HEK293T (cell line): Measurements from ENCODE around the gene STX18.

Source experiments
- CTCF ChIA-PET: fragments of 350-600 bp; formaldehyde crosslinking; extraction: SDS; loops from one replicate; lab custom pipeline; 2021; ENCODE audit warnings: antibody characterized with exemption, inconsistent platforms; lab: Yijun Ruan, JAX
- POLR2A ChIA-PET: fragments of 350-600 bp; formaldehyde crosslinking; extraction: SDS; loops from one replicate; lab custom pipeline; 2020; ENCODE audit warnings: antibody characterized with exemption, inconsistent platforms; lab: Yijun Ruan, JAX
- DNase-seq: peaks from one replicate; pipeline ENCODE4 v3.0.0; 2012; ENCODE audit warnings: mixed read lengths; ENCODE audit errors: extremely low spot score
- ARNT ChIP-seq: fragments of 450-650 bp; IDR thresholded peaks from 2 replicates; pipeline ENCODE4 v1.6.1; 2017; ENCODE audit warnings: mild to moderate bottlenecking
- BHLHE40 ChIP-seq: fragments of 450-650 bp; IDR thresholded peaks from 2 replicates; pipeline ENCODE4 v1.6.1; 2016; ENCODE audit warnings: mild to moderate bottlenecking, moderate library complexity, borderline replicate concordance
- CTBP1 ChIP-seq: fragments of 450-650 bp; IDR thresholded peaks from 2 replicates; pipeline ENCODE4 v1.6.1; 2016; ENCODE audit warnings: borderline replicate concordance
- ELF4 ChIP-seq: fragments of 450-650 bp; IDR thresholded peaks from 2 replicates; pipeline ENCODE4 v1.6.1; 2017; ENCODE audit warnings: antibody characterized with exemption
- FOXA1 ChIP-seq: fragments of 450-650 bp; IDR thresholded peaks from 2 replicates; pipeline ENCODE4 v1.6.1; 2016; ENCODE audit warnings: mild to moderate bottlenecking
- FOXK2 ChIP-seq: fragments of 450-650 bp; IDR thresholded peaks from 2 replicates; pipeline ENCODE4 v1.6.1; 2016; ENCODE audit warnings: mild to moderate bottlenecking
- FOXM1 ChIP-seq: fragments of 450-650 bp; IDR thresholded peaks from 2 replicates; pipeline ENCODE4 v1.6.1; 2017; ENCODE audit warnings: mild to moderate bottlenecking, borderline replicate concordance
- HDGF ChIP-seq: fragments of 450-650 bp; IDR thresholded peaks from 2 replicates; pipeline ENCODE4 v1.6.1; 2017; ENCODE audit warnings: antibody characterized with exemption, borderline replicate concordance
- L3MBTL2 ChIP-seq: fragments of 450-650 bp; conservative IDR thresholded peaks from 2 replicates; pipeline ENCODE4 v1.6.1; 2016; ENCODE audit warnings: mild to moderate bottlenecking
- LEF1 ChIP-seq: fragments of 450-650 bp; IDR thresholded peaks from 2 replicates; pipeline ENCODE4 v1.6.1; 2017; ENCODE audit warnings: mild to moderate bottlenecking, borderline replicate concordance
- NFRKB ChIP-seq: fragments of 450-650 bp; IDR thresholded peaks from 2 replicates; pipeline ENCODE4 v1.6.1; 2016; ENCODE audit warnings: mild to moderate bottlenecking, moderate library complexity
- SP1 ChIP-seq: fragments of 450-650 bp; IDR thresholded peaks from 2 replicates; pipeline ENCODE4 v1.6.1; 2017
- SUZ12 ChIP-seq: fragments of 450-650 bp; IDR thresholded peaks from 2 replicates; pipeline ENCODE4 v1.6.1; 2016; ENCODE audit warnings: mild to moderate bottlenecking
- TARDBP ChIP-seq: fragments of 450-650 bp; IDR thresholded peaks from 2 replicates; pipeline ENCODE4 v1.6.1; 2016
- ZNF384 ChIP-seq: fragments of 450-650 bp; IDR thresholded peaks from 2 replicates; pipeline ENCODE4 v1.6.1; 2016
- TF ChIP-seq, protein P1 (sequence below): fragments of 450-650 bp; IDR thresholded peaks from 2 replicates; pipeline ENCODE4 v1.6.1; 2016

STX18 gene

DNA sequence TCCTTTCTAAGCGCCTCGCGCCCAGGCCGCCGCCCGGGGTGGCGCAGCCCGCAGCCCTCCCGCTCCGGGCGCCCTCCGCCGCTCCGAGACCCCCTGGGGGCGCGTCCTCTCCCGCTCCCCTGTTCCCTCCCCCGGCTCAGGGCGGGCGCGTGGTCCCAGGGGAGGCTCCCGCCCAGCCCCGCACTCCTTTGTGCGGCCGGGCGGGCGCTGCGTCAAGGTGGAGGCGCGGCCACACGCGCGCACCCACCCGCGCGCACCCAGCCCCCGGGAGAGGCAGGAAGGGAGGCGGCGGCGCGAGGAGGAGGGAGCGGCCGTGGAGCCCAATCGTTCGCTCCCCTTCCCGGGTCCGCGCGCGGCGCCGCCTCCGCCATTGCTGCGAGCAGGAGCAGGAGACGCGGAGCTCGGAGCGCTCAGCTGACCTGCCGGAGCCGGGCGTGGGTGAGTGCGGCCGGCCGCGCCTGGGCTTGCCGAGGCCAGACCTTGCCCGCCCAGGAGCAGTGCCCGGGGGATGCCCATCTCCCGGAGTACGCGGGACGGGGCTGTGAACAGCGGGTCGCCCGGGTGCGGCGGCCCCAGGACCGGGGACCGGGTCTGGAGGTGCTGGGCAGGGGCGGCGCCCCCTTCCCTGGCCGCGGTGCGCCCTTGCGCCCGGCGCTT, 155.0 kb downstream of the STX18 start, which contains the start of gene NSG1:
NSG1 (plus strand) TSS at position 367 of the 657 bp plus-strand sequence. CDS start 528 bp downstream, outside the sequence.
- POLR2A ChIA-PET = interaction anchor here (0.6 kb wide), 1 partner anchor 9 kb away, joined by 3 read pairs; no protein-coding TSS in a partner anchor
- DNase-seq = peak; percentile 69
- TF ChIP-seq CTBP1 = no peak
- TF ChIP-seq, protein P1, sequence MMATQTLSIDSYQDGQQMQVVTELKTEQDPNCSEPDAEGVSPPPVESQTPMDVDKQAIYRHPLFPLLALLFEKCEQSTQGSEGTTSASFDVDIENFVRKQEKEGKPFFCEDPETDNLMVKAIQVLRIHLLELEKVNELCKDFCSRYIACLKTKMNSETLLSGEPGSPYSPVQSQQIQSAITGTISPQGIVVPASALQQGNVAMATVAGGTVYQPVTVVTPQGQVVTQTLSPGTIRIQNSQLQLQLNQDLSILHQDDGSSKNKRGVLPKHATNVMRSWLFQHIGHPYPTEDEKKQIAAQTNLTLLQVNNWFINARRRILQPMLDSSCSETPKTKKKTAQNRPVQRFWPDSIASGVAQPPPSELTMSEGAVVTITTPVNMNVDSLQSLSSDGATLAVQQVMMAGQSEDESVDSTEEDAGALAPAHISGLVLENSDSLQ = no peak
- TF ChIP-seq SUZ12 = no peak
- TF ChIP-seq LEF1 = no peak
- TF ChIP-seq BHLHE40 = no peak
- CTCF ChIA-PET = interaction anchor here (0.7 kb wide), 1 partner anchor 11 kb away, joined by 3 read pairs; no protein-coding TSS in a partner anchor

DNA sequence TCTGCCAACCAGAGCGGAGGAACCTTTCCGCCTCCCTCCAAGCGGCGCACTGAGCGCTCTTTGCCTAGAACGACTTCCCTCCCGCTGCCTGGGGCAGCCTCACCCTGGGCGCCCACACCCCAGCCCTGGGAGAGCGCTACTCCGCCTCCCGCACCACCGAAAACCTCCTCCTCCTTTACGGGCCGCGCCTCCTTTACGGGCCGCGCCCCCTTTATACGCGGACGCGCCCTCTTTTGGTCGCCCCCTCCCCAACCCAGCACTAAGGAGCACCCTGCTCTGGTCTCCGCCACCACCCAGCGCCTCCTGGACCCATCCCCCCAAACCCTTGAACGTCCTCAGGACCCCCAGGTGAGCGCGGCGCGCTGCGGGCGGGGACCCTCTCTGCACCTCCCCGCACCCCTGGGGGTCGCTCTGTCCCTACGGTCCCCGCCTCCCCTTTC, 155.5 kb downstream of the STX18 start:
- peak; percentile 46 for DNase-seq
- POLR2A ChIA-PET = no interaction called here
- no peak for TF ChIP-seq TARDBP
- no peak for TF ChIP-seq SUZ12
- TF ChIP-seq ARNT = no peak
- no peak for TF ChIP-seq LEF1
- TF ChIP-seq NFRKB = no peak
- no peak for TF ChIP-seq CTBP1
- CTCF ChIA-PET = no interaction called here

DNA sequence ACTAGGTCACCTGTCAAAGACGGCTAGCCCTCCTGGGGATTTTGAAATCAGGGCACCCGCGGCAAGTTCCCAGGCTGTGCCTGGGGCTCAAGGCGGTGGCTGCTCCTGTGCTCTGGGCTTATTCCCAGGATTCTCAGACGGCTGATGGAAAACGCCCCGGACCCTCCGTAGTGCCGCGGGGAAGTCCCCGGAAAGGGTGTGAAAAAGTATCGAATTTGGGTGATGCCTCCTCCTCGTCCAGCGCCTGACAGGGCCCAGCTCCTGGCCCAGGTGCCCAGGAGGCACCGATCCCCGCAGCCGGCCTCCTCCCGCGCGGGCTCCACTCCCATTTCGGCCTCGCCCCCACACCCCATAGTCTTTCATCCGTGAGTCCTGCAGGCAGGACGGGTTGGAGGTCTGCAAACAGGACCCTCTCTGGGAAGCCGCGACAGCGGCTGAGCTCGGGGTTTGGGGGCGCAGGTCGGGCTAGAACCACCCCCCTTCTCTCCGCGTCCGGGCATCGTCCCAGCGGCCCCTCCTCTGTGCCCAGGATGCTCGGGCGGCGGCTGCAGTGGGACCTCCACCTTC, 156.0 kb downstream of the STX18 start:
- no peak for DNase-seq
- ChIA-PET POLR2A (no interaction called here), CTCF (no interaction called here)

DNA sequence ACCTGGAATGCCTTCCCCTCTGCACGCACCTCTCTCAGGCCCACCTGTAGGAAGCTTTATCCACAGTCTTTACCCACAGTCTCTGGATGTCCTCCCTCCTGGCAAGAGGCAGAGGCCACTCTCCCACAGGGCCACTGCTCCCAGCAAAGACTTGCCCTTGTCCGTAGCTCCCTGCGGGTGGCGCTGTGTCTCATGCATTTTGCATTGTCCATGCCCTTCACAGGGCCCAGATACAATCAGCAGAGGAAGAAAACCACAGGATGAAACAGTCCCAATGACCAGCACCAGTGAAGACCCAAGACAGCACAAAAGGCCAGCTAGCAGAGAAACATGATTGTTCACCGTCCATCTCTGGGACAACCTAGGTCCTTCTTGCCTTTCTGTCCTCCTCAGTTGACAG, 157.0 kb downstream of the STX18 start:
- peak; percentile 73 for DNase-seq
- TF ChIP-seq L3MBTL2 (no peak), CTBP1 (no peak), TARDBP (no peak), BHLHE40 (no peak), ELF4 (no peak), HDGF (no peak), SP1 (no peak), ARNT (no peak)
- TF ChIP-seq, protein P1 = no peak
- ChIA-PET POLR2A (interaction anchor here (0.7 kb wide), 1 partner anchor 46 kb away, joined by 3 read pairs; no protein-coding TSS in a partner anchor), CTCF (interaction anchor here (0.5 to 1.5 kb wide), 8 partner anchors 9 to 135 kb away, joined by 3 to 9 read pairs (median 3); no protein-coding TSS in a partner anchor)

More for the DNA sequence above, 156.0 kb downstream of the STX18 start:
- TF ChIP-seq BHLHE40 = no peak
- no peak for TF ChIP-seq HDGF
- no peak for TF ChIP-seq ARNT
- no peak for TF ChIP-seq ZNF384
- TF ChIP-seq TARDBP = no peak
- TF ChIP-seq FOXA1 = no peak
- no peak for TF ChIP-seq FOXM1
- TF ChIP-seq, protein P1 = no peak
- TF ChIP-seq ELF4 = no peak
- no peak for TF ChIP-seq NFRKB
- no peak for TF ChIP-seq LEF1
- no peak for TF ChIP-seq SP1
- no peak for TF ChIP-seq SUZ12

DNA sequence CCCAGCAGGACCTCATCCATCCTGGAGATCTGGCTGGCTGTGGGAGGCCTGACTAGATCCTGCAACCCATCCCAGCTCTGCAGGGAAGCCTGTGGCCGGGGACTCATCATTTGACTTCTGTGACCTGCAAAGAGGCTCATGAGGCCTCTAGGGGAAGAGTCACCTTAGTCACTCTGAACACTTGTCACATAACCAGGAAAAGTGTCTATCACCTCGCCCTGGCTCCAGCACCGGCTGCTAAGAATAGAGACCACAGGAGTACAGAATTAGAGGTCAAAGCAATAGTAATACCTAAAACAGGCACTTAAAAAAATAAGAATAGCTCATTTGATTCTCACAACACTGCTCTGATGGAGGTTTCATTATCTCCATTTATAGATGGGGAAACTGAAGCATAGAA, 158.8 kb downstream of the STX18 start:
- ChIA-PET CTCF (interaction anchor here (0.5 kb wide), 1 partner anchor 105 kb away, joined by 3 read pairs; no protein-coding TSS in a partner anchor), POLR2A (no interaction called here)
- DNase-seq = no peak
- no peak for TF ChIP-seq ARNT
- no peak for TF ChIP-seq TARDBP
- no peak for TF ChIP-seq L3MBTL2
- no peak for TF ChIP-seq SP1
- TF ChIP-seq FOXK2 = no peak
- no peak for TF ChIP-seq FOXA1
- no peak for TF ChIP-seq BHLHE40
- TF ChIP-seq ZNF384 = no peak
- no peak for TF ChIP-seq FOXM1
- TF ChIP-seq SUZ12 = no peak
- TF ChIP-seq ELF4 = no peak
- no peak for TF ChIP-seq LEF1
- no peak for TF ChIP-seq HDGF
- no peak for TF ChIP-seq CTBP1
- no peak for TF ChIP-seq NFRKB
- TF ChIP-seq, protein P1 = no peak

DNA sequence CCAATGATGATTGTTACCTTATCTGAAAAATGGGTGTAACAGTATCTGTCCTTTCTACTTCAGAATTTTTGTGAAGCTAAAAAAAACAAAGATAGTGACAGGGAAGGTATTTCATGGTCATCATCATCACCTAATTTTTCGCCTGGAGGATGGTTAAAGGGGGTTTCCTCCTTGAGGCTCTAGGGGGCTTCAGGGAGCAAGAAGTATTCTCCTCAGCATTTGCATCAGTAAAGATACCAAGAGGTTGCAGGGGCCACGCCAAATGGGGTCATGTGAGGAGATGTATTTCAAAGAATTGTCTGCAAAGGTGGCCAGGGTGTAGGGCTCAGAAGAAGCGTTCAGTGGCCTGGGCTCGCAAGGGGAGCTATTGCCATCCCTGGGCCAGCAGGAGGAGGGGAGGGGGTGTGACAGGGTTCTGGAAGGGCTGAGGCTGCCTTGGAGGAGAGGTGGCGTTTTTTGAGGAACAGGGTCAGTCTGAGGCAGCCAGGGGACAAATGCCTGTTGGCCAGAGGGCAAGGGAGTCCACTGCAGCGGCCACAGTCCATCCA, 162.2 kb downstream of the STX18 start:
- no peak for TF ChIP-seq CTBP1
- no peak for TF ChIP-seq ARNT
- ChIA-PET CTCF (interaction anchor here (0.5 kb wide), 1 partner anchor 46 kb away, joined by 4 read pairs; no protein-coding TSS in a partner anchor), POLR2A (no interaction called here)
- DNase-seq = no peak
